T-helper 9 cell (primary cell): ENCODE measurements around the gene STPG3.
A peak's percentile ranks its signal among the peaks of the same experiment; 100 is the strongest.
"Not testable (repeated sequence)": the region's sequence is repeated elsewhere in the genome, so short reads cannot be mapped to it uniquely, and the experiment has no call there.

Experiments used
- DNase-seq: peaks from one replicate; pipeline ENCODE4 v3.0.0-alpha.2; 2020

STPG3 gene

GRCh38 chr9:137247135-137247915 lies 3.8 kb upstream of the STPG3 start:
- DNase-seq: no peak

DNA sequence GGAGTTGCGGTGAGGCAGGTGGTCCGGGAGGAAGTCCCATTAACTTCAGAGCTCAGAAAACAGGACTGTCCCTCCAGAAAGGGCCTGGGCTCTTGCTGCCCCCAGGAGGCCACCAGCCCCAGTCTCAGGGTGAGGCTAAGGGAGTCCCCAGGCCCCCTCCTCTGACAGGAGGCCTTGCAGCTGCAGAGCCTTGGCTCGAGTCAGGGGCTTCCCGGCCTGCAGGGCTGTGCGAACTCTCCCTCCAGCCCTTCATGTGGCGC lies 3.2 kb upstream of the STPG3 start:
- DNase-seq: no peak

- no peak for DNase-seq
These were observed 525 bp upstream of the STPG3 start for GRCh38 chr9:137250329-137251193.

DNA sequence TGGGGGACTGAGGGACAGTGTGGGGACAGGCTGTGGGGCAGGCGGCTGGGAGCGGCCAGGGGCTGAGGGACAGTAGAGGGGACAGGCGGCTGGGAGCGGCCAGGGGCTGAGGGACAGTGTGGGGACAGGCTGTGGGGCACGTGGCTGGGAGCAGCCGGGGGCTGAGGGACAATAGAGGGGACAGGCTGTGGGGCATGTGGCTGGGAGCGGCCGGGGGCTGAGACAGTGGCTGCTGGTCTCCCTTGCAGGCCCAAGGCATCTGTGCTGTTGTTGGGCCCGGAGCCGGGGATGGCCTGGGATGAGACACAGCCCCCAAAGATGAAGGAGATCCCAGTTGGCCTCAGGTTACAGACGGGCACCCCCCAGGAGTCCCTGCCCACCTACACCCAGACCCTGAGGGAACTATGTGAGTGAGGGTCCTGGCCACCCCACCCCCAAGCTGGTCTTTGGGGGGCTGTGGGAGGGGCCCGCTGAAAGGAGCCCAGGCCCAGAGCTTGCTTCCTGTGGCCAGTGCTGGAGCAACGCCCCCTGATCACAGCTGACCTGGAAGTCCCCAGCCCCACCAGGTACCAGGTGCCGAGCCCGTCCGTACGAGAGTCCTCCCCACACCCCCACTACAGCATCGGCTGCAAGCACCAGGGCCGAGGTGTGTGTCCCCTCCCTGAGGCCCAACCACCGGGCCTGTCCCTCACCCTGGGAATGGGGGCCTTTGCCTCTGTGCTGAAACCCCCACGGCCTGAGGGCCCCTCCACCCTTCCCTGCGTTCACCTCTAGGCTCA lies 593 bp downstream of the STPG3 start:
- DNase-seq: no peak

GRCh38 chr9:137252555-137253506 lies 1.7 kb downstream of the STPG3 start:
- no peak for DNase-seq

DNA sequence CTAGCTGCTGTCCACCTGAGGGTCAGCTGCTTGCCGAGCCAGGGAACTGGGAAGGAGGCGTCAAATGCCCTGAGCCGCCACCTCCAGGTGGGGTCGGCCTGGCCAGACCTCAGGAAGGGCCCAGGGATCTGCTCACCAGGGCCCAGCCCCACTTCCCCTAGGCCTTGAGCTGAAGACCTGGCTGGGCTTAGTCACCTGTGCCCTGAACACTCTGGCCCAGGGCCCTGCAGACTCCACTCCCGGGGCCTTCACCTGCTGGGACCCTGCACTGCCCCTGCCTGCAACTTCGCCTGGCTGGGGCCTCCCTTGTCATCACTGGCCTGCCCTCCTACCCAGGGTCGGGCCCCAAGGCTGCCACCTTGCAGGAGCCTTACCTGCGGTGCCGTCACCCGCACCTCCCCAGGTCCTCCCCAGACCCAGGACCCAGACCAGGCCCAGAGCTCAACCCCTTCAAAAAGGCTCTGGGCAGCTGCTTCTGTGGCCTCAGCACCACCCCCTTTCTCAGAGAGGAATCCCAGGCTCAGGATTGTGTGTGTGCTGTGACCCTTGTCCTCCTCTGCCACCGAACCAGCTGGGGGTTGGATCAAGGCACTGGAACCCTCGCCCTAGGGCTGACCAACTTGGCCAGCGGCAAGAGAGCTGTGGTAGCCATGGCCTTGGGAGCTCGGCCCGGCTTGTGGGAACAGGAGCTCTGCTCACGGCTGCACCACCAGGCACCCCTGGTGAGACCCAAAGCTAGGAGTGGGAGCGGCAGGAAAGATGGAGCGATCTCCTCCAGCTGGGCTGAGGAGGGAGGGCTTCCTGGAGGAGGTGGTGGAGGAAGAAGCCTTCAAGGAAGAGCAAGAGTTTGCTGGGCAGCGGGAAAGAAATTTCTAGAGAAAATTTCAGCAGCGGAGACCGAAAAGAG lies 2.9 kb downstream of the STPG3 start:
- DNase-seq: no peak

- DNase-seq: peak; percentile 97
These were observed 3.8 kb downstream of the STPG3 start, which contains the start of gene NELFB for GRCh38 chr9:137254624-137255447. TSS of gene NELFB (plus strand) at chr9:137255327.

- no peak for DNase-seq
These were observed 4.5 kb downstream of the STPG3 start for GRCh38 chr9:137255448-137256114.

- no peak for DNase-seq
These were observed 5.3 kb downstream of the STPG3 start for GRCh38 chr9:137256362-137256761.

GRCh38 chr9:137256856-137257255 lies 5.8 kb downstream of the STPG3 start:
- no peak for DNase-seq

GRCh38 chr9:137262173-137262908 lies 11.3 kb downstream of the STPG3 start:
- not testable (repeated sequence) for DNase-seq

GRCh38 chr9:137262909-137263285 lies 11.8 kb downstream of the STPG3 start:
- no peak for DNase-seq

DNA sequence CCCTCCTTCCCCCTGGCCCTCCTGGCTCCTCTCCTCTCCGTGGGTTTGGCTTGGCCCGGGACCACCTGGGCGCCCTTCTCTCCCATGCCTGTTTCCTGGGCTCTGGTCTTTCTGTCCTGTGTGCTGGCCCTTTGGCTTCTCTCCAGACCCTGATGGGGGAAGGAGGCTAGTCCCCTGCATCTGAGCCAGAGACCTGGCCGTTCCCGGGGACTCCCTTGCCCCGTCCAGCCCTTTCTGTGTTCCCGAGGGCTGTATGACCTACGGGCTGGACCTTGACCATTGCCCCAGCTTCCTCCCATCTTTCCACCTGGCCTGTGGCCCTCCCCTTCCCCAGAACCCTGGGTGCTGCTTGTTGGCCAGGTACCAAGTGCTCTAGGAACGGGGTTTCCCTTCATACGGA lies 12.4 kb downstream of the STPG3 start:
- DNase-seq: no peak

DNA sequence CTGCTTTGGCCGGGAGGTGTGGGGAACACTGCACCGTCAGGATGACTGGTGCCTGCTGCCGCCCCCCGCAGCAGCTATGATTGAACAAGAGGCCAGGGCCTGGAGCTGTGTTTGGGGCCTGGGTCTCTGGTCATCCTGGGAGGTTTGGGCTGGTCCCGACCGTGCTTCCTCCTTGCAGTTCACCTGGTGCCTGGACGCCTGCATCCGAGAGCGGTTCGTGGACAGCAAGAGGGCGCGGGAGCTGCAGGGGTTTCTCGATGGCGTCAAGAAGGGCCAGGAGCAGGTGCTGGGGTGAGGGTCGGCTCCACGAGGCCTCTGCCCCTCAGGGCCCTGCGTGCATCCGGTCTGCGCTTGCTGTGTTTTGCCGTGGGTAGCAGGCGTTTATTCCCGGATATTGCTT lies 13.0 kb downstream of the STPG3 start:
- DNase-seq: no peak

GRCh38 chr9:137265496-137266161 lies 14.5 kb downstream of the STPG3 start:
- no peak for DNase-seq

- no peak for DNase-seq
These were observed 15.1 kb downstream of the STPG3 start for GRCh38 chr9:137266162-137266527.

GRCh38 chr9:137266585-137267453 lies 15.7 kb downstream of the STPG3 start:
- DNase-seq: no peak
